ENCODE measurements around the gene CATSPERD.
"Not testable (repeated sequence)": the region's sequence is repeated elsewhere in the genome, so short reads cannot be mapped to it uniquely, and the experiment has no call there.

CATSPERD gene

GRCh38 chr19:5693195-5694166, 27.0 kb upstream of the CATSPERD start:
- H3K36me3 Mint-ChIP-seq: peaks cover 14% of the 10 kb centered on the region
- H3K27ac Mint-ChIP-seq: peak overlapping the region; percentile 99
- no peaks in the 10 kb centered on the region for H3K9me3 Mint-ChIP-seq
- peak overlapping the region; percentile 98 for H3K4me3 Mint-ChIP-seq
- no peaks in the 10 kb centered on the region for H3K27me3 Mint-ChIP-seq
- H3K4me1 Mint-ChIP-seq: peaks cover 5% of the 10 kb centered on the region

GRCh38 chr19:5694167-5694955, 26.1 kb upstream of the CATSPERD start:
- Mint-ChIP-seq H3K4me3 (peak overlapping the region; percentile 44), H3K27me3 (no peaks in the 10 kb centered on the region), H3K9me3 (no peaks in the 10 kb centered on the region), H3K4me1 (peaks cover 4% of the 10 kb centered on the region), H3K27ac (peak overlapping the region; percentile 86), H3K36me3 (peaks cover 14% of the 10 kb centered on the region)

GRCh38 chr19:5694956-5695648, 25.3 kb upstream of the CATSPERD start:
- no peak overlapping the region for H3K4me3 Mint-ChIP-seq
- H3K36me3 Mint-ChIP-seq: peaks cover 14% of the 10 kb centered on the region
- H3K27me3 Mint-ChIP-seq: no peaks in the 10 kb centered on the region
- no peaks in the 10 kb centered on the region for H3K4me1 Mint-ChIP-seq
- no peak overlapping the region for H3K27ac Mint-ChIP-seq
- no peaks in the 10 kb centered on the region for H3K9me3 Mint-ChIP-seq

GRCh38 chr19:5695649-5696195, 24.7 kb upstream of the CATSPERD start:
- no peaks in the 10 kb centered on the region for H3K27me3 Mint-ChIP-seq
- H3K36me3 Mint-ChIP-seq: peaks cover 10% of the 10 kb centered on the region
- H3K9me3 Mint-ChIP-seq: no peaks in the 10 kb centered on the region
- H3K4me3 Mint-ChIP-seq: no peak overlapping the region
- H3K4me1 Mint-ChIP-seq: no peaks in the 10 kb centered on the region
- H3K27ac Mint-ChIP-seq: no peak overlapping the region

GRCh38 chr19:5696196-5697021, 24.0 kb upstream of the CATSPERD start:
- peak overlapping the region; percentile 62 for H3K27ac Mint-ChIP-seq

GRCh38 chr19:5697022-5697889, 23.2 kb upstream of the CATSPERD start:
- peaks cover 8% of the 10 kb centered on the region for H3K36me3 Mint-ChIP-seq
- H3K4me3 Mint-ChIP-seq: no peak overlapping the region
- H3K27ac Mint-ChIP-seq: no peak overlapping the region
- H3K27me3 Mint-ChIP-seq: no peaks in the 10 kb centered on the region
- no peaks in the 10 kb centered on the region for H3K4me1 Mint-ChIP-seq
- no peaks in the 10 kb centered on the region for H3K9me3 Mint-ChIP-seq

More at GRCh38 chr19:5696196-5697021, 24.0 kb upstream of the CATSPERD start:
- peaks cover 8% of the 10 kb centered on the region for H3K36me3 Mint-ChIP-seq
- H3K4me3 Mint-ChIP-seq: no peak overlapping the region
- no peaks in the 10 kb centered on the region for H3K4me1 Mint-ChIP-seq
- no peaks in the 10 kb centered on the region for H3K27me3 Mint-ChIP-seq
- no peaks in the 10 kb centered on the region for H3K9me3 Mint-ChIP-seq

GRCh38 chr19:5697890-5698634, 22.4 kb upstream of the CATSPERD start:
- Mint-ChIP-seq H3K27ac (no peak overlapping the region), H3K9me3 (no peaks in the 10 kb centered on the region), H3K36me3 (peaks cover 6% of the 10 kb centered on the region), H3K4me3 (no peak overlapping the region), H3K4me1 (no peaks in the 10 kb centered on the region), H3K27me3 (no peaks in the 10 kb centered on the region)

- no peaks in the 10 kb centered on the region for H3K9me3 Mint-ChIP-seq
- no peak overlapping the region for H3K27ac Mint-ChIP-seq
Observed at GRCh38 chr19:5698635-5699422, 21.6 kb upstream of the CATSPERD start.

GRCh38 chr19:5700455-5701092, 19.9 kb upstream of the CATSPERD start:
- Mint-ChIP-seq H3K27me3 (no peaks in the 10 kb centered on the region), H3K9me3 (no peaks in the 10 kb centered on the region), H3K4me1 (peaks cover 3% of the 10 kb centered on the region), H3K4me3 (no peak overlapping the region), H3K27ac (no peak overlapping the region), H3K36me3 (peaks cover 7% of the 10 kb centered on the region)

More at GRCh38 chr19:5698635-5699422, 21.6 kb upstream of the CATSPERD start:
- Mint-ChIP-seq H3K27me3 (no peaks in the 10 kb centered on the region), H3K36me3 (peaks cover 7% of the 10 kb centered on the region), H3K4me3 (no peak overlapping the region), H3K4me1 (peaks cover 3% of the 10 kb centered on the region)

GRCh38 chr19:5702053-5702410, 18.4 kb upstream of the CATSPERD start:
- H3K9me3 Mint-ChIP-seq, H3K4me1 Mint-ChIP-seq, H3K36me3 Mint-ChIP-seq, H3K4me3 Mint-ChIP-seq, H3K27ac Mint-ChIP-seq, H3K27me3 Mint-ChIP-seq: not testable (repeated sequence)

- Mint-ChIP-seq H3K9me3 (no peaks in the 10 kb centered on the region), H3K4me3 (no peak overlapping the region), H3K27me3 (no peaks in the 10 kb centered on the region), H3K36me3 (peaks cover 9% of the 10 kb centered on the region), H3K27ac (no peak overlapping the region), H3K4me1 (peaks cover 3% of the 10 kb centered on the region)
Observed at GRCh38 chr19:5703819-5704818, 16.3 kb upstream of the CATSPERD start.
